NT2/D1 (cell line): ENCODE measurements around the gene CAPG.

Experiments used
- DNase-seq: peaks from one replicate; pipeline ENCODE4 v3.0.0-alpha.2; 2011; ENCODE audit warnings: low read depth, low spot score
- H3K27me3 ChIP-seq: 2 replicates; pipeline ENCODE4 v1.6.0; 2011; ENCODE audit warnings: mild to moderate bottlenecking; ENCODE audit not compliant: insufficient read length, insufficient read depth
- H3K36me3 ChIP-seq: 2 replicates; pipeline ENCODE4 v1.6.1; 2011; ENCODE audit warnings: mild to moderate bottlenecking, low read length, mixed read lengths; ENCODE audit not compliant: insufficient read depth, insufficient read length
- H3K4me1 ChIP-seq: 2 replicates; pipeline ENCODE4 v1.5.1; 2011; ENCODE audit not compliant: insufficient read depth, insufficient read length
- H3K4me3 ChIP-seq: 2 replicates; pipeline ENCODE4 v1.5.1; 2011; ENCODE audit warnings: low read depth; ENCODE audit not compliant: insufficient read length
- H3K9ac ChIP-seq: 2 replicates; pipeline ENCODE4 v1.6.0; 2011; ENCODE audit warnings: low read depth; ENCODE audit not compliant: insufficient read length
- H3K9me3 ChIP-seq: 2 replicates; pipeline ENCODE4 v1.5.1; 2011; ENCODE audit warnings: mild to moderate bottlenecking, low read length; ENCODE audit not compliant: insufficient read depth
- SUZ12 ChIP-seq: IDR thresholded peaks from 2 replicates; pipeline ENCODE4 v1.6.1; 2011; ENCODE audit not compliant: insufficient read length, insufficient read depth; ENCODE audit errors: extremely low read depth
- YY1 ChIP-seq: IDR thresholded peaks from 2 replicates; pipeline ENCODE4 v1.6.1; 2011; ENCODE audit not compliant: insufficient read length, insufficient read depth
- ZNF274 ChIP-seq: IDR thresholded peaks from 2 replicates; pipeline ENCODE4 v1.6.1; 2011; ENCODE audit warnings: mild to moderate bottlenecking, low read depth, low read length

CAPG gene

GRCh38 chr2:85398426-85399182, 11.6 kb downstream of the CAPG start:
- H3K4me1 ChIP-seq: peaks cover 7% of the 10 kb centered on the region
- no peak overlapping the region for H3K9ac ChIP-seq
- DNase-seq: no peak
- H3K4me3 ChIP-seq: no peak overlapping the region
- TF ChIP-seq ZNF274 (no peak), YY1 (no peak), SUZ12 (no peak)
- no peaks in the 10 kb centered on the region for H3K27me3 ChIP-seq
- peaks cover 71% of the 10 kb centered on the region for H3K36me3 ChIP-seq
- H3K9me3 ChIP-seq: no peaks in the 10 kb centered on the region; the same call in 1 of the 2 replicates

GRCh38 chr2:85397925-85398331, 12.2 kb downstream of the CAPG start:
- no peak overlapping the region for H3K9ac ChIP-seq
- no peak for TF ChIP-seq SUZ12
- no peak for TF ChIP-seq YY1
- no peak for TF ChIP-seq ZNF274
- no peaks in the 10 kb centered on the region for H3K9me3 ChIP-seq
- H3K4me3 ChIP-seq: no peak overlapping the region
- no peaks in the 10 kb centered on the region for H3K27me3 ChIP-seq
- peaks cover 7% of the 10 kb centered on the region for H3K4me1 ChIP-seq
- no peak for DNase-seq
- peaks cover 71% of the 10 kb centered on the region for H3K36me3 ChIP-seq

- DNase-seq: no peak
- peaks cover 69% of the 10 kb centered on the region for H3K36me3 ChIP-seq
These were observed 13.4 kb downstream of the CAPG start for GRCh38 chr2:85396531-85397470.

GRCh38 chr2:85395912-85396475, 14.2 kb downstream of the CAPG start:
- Histone ChIP-seq H3K4me3 (no peak overlapping the region), H3K36me3 (peaks cover 68% of the 10 kb centered on the region), H3K4me1 (peaks cover 7% of the 10 kb centered on the region), H3K9ac (no peak overlapping the region), H3K9me3 (no peaks in the 10 kb centered on the region), H3K27me3 (no peaks in the 10 kb centered on the region)
- TF ChIP-seq ZNF274 (no peak), SUZ12 (no peak), YY1 (no peak)
- DNase-seq: no peak

More at GRCh38 chr2:85396531-85397470, 13.4 kb downstream of the CAPG start:
- Histone ChIP-seq H3K27me3 (no peaks in the 10 kb centered on the region), H3K4me3 (no peak overlapping the region), H3K4me1 (peaks cover 7% of the 10 kb centered on the region), H3K9me3 (no peaks in the 10 kb centered on the region), H3K9ac (no peak overlapping the region)
- TF ChIP-seq ZNF274 (no peak), YY1 (no peak), SUZ12 (no peak)

GRCh38 chr2:85394976-85395375, 15.2 kb downstream of the CAPG start:
- Histone ChIP-seq H3K4me3 (no peak overlapping the region), H3K27me3 (no peaks in the 10 kb centered on the region), H3K9ac (no peak overlapping the region), H3K36me3 (peaks cover 68% of the 10 kb centered on the region), H3K9me3 (no peaks in the 10 kb centered on the region), H3K4me1 (peaks cover 7% of the 10 kb centered on the region)
- DNase-seq: no peak
- TF ChIP-seq ZNF274 (no peak), SUZ12 (no peak), YY1 (no peak)

DNA sequence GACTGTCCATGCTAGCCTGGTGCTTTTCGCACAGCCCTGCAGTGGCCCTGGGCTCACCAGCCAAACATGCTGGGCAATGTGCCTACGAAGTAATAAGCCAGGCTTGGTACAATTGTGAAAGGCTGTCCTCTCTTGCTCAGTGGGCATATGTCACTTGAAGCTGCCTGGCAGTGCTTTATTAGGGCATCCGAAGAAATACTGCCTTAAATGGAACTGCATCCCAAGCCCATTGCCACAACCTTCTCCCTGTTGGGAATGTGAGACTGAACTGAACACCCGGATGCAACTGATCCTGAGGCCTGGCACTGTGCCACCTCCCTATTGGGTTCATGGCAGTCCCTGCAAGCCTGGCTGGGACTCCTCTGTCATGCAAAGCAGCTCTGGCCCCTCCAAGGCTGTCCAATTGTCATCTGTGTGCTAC, 15.9 kb downstream of the CAPG start:
- H3K9me3 ChIP-seq: no peaks in the 10 kb centered on the region
- TF ChIP-seq ZNF274: no peak
- TF ChIP-seq SUZ12: no peak
- no peak for TF ChIP-seq YY1
- no peak for DNase-seq
- H3K27me3 ChIP-seq: no peaks in the 10 kb centered on the region
- no peak overlapping the region for H3K9ac ChIP-seq
- no peak overlapping the region for H3K4me3 ChIP-seq
- peaks cover 73% of the 10 kb centered on the region for H3K36me3 ChIP-seq
- peaks cover 7% of the 10 kb centered on the region for H3K4me1 ChIP-seq

DNA sequence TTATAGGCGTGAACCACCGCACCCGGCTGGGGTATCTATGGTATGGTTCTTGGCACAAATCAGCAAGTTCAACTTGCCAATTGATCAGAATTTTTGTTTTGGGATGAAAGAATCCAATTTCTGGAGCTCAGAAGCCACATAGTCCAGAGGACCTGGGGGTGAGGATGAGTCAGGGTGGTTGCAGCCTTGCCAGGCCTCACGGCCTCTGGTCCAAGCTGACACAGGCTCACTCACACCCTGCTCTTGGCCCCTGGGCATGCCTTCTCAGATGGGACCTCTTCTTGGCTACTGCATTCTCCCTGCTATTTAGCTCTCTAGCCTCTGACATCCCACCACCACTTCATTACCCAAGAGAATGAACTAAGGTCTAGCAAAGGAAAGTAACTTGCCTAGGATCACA, 16.3 kb downstream of the CAPG start:
- no peak overlapping the region for H3K9ac ChIP-seq

More for the DNA sequence above, 16.3 kb downstream of the CAPG start:
- no peak for DNase-seq
- no peak overlapping the region for H3K4me3 ChIP-seq
- H3K36me3 ChIP-seq: peaks cover 73% of the 10 kb centered on the region
- TF ChIP-seq ZNF274 (no peak), SUZ12 (no peak), YY1 (no peak)
- H3K9me3 ChIP-seq: no peaks in the 10 kb centered on the region
- H3K27me3 ChIP-seq: no peaks in the 10 kb centered on the region
- H3K4me1 ChIP-seq: peaks cover 7% of the 10 kb centered on the region
